ENCODE results near the gene CHAC2. TPM values are rescaled to one million over a fixed set of nuclear protein-coding genes. Genes with fewer than 3 reads are reported as not detected.
"Not testable (repeated sequence)": the region's sequence is repeated elsewhere in the genome, so short reads cannot be mapped to it uniquely, and the experiment has no call there.

The CHAC2 gene
- polyA plus RNA-seq, 3 donors: 3.8 to 4.5 (median 4.1) TPM

- no peak for DNase-seq (ENCODE audit: low read depth in 3 of 3, low spot score in 2 of 3)
These were observed 9.5 kb downstream of the CHAC2 start for GRCh38 chr2:53777134-53777533.

DNA sequence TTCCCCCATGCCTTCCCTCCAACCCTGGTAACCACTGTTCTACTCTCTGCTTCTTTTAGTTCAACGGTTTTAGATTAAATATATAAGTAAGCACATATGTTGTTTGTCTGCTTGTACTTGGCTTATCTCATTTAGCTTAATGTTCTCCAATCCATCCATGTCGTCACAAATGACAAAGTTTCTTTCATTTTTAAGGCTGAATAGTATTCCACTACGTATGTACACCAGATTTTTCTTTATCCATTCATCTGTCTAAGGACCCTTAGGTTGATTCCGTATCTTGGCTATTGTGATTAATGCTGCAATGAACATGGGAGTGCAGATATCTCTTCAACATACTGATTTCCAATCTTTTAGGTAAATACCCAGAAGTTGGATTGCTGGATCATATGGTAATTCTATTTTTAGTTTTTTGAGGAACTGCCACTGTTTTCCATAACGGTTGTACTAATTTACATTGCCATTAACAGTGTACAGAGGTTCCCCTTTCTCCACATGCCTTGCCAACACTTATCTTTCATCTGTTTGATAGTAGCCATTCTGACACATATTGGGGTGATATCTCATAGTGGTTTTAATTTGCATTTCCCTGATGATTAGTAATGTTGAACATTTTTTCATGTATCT lies 11.0 kb downstream of the CHAC2 start:
- no peak for DNase-seq (ENCODE audit: low read depth in 3 of 3, low spot score in 2 of 3)

DNA sequence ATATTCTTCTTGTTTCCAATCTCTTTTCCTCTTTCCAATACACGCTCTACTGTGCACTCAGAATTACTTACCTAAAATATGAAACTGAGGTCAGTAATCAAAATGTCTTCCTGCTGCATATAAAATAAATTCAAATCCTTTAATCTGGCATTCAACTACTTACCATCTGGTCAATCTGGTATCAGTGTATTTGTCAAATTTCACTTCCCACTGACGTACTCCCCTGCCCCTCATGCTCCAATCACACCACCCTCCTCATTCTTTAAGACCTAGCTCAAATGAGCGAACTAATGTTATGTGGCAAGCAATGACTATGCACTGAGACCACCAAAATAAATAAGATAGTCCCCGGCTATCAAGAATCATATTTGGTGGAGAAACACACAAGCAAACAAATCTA lies 12.5 kb downstream of the CHAC2 start:
- no peak for DNase-seq (ENCODE audit: low read depth in 3 of 3, low spot score in 2 of 3)

DNA sequence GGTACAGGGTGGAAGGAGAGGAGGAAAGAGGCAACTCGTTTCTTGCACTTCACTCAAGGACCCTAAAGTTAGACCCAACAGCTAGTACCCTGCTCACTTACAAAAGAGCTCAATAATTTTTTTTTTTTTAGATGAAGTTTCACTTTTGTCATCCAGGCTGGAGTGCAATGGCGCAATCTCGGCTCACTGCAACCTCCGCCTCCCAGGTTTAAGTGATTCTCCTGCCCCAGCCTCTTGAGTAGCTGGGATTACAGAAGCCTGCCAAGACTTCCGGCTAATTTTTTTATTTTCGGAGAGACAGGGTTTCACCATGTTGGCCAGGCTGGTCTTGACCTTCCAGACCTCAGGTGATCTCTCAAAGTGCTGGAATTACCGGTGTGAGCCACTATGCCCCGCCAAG lies 15.1 kb downstream of the CHAC2 start:
- no peak for DNase-seq (ENCODE audit: low read depth in 3 of 3, low spot score in 2 of 3)

DNA sequence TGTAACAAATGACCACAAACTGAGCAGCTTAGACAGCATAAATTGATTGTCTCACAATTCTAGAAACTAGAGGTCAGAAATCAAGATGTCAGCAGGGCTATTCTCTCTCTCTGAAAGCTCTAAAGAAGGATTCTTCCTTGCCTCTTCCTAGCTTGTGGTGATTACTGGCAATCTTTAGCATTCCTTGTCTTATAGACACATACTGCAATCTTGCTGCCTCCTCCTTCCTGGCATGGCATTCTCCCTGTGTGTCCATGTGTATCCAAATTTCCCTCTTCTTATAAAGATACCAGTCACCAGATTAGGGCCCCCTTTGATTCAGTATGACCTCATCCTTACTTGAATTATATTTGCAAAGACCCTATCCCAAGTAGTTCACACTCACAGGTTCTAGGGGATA lies 16.8 kb downstream of the CHAC2 start:
- no peak for DNase-seq (ENCODE audit: low read depth in 3 of 3, low spot score in 2 of 3)

DNA sequence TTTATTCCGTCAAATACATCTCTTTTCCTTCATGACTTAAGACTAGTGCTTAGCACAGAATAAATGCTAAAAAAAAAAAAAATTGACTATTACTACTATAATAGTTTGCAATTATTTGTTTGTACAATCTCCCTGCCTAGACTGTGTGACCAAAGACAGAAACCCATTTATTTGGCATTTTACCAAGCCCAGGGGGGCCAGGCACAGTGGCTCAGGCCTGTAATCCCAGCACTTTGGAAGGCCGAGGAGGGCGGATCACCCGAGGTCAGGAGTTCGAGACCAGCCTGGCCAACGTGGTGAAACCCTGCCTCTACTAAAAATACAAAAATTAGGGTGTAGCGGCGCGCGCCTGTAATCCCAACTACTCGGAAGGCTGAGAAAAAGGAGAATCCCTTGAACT lies 17.8 kb downstream of the CHAC2 start:
- no peak for DNase-seq (ENCODE audit: low read depth in 3 of 3, low spot score in 2 of 3)

DNA sequence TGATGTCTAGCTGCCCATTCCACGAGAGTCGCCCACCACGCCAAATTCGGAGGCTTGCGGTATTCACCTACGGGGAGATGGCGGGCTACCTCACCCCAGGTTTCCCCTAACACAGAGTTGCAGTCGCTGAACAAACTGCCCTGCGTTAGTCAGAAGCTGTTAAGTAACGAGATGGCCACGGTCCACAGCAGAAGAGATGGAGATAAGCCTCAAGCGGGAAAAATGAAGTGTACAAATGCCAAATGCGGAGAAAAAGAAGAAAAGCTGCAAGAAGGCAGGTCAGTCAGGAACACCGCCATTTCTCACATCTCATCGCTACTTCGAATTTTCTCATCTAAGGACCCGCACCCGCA lies 18.7 kb downstream of the CHAC2 start:
- peak in 2 of 3 donors; percentile 33 to 60 for DNase-seq (ENCODE audit: low read depth in 3 of 3, low spot score in 2 of 3)

- DNase-seq (ENCODE audit: low read depth in 3 of 3, low spot score in 2 of 3): peak; percentile 72 to 86 (median 80)
These were observed 19.4 kb downstream of the CHAC2 start, which contains the start of the genes ASB3 and ERLEC1 for GRCh38 chr2:53786705-53787613. ASB3 (minus strand) TSS chr2:53786953; CDS start chr2:53765572, 21,381 bp downstream. ERLEC1 (plus strand) TSS chr2:53787044; CDS start chr2:53787211, 167 bp downstream.

DNA sequence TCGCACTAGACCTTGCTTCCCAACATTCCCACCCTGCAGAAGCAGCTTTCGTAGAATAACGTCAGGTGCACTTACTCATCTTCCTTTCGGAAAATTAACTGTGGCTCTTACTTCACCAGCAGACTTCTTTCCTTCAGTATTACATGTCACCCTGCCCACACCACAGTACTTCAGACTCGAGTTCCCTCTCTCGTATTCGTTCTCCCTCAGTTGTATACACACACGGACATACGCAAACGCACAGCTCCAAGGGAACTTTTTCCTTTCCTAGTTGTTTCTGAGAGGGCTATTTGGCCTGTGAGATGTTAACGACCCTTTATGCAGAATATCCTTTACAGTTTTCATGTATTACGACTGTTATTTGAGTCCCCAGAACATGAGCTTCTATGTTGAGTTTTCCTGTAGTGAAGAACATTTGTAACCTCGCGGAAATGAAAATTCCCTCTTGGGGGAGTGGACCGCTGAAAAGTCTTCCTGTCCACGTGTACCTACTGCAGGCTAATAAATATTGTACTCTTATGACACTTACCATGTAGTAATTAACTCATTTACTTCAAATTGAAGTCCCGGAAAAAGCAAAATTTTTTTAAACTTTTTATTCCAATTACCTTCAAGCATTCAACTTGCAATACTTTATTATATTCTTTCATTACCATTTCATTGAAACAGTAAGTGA lies 20.1 kb downstream of the CHAC2 start:
- DNase-seq (ENCODE audit: low read depth in 3 of 3, low spot score in 2 of 3): no peak

DNA sequence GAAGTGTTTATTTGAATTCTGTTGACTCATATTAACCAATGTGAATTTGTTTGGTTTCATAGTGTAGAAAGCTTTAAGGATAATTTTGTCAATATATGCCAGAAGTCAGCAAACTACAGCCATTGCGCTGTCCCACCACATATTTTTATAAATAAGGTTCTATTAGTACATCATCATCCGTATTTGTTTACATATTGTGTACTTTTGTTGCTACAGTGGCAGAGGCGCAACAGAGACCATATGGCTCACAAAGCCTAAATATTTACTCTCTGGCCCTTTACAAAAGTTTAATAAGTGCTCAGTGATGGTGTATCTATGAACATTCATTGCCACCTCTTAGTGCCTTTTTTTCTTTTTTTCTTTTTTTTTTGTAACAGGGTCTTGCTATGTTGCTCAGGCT lies 25.7 kb downstream of the CHAC2 start:
- no peak for DNase-seq (ENCODE audit: low read depth in 3 of 3, low spot score in 2 of 3)

- no peak for DNase-seq (ENCODE audit: low read depth in 3 of 3, low spot score in 2 of 3)
These were observed 26.2 kb downstream of the CHAC2 start for GRCh38 chr2:53793821-53794220.

DNA sequence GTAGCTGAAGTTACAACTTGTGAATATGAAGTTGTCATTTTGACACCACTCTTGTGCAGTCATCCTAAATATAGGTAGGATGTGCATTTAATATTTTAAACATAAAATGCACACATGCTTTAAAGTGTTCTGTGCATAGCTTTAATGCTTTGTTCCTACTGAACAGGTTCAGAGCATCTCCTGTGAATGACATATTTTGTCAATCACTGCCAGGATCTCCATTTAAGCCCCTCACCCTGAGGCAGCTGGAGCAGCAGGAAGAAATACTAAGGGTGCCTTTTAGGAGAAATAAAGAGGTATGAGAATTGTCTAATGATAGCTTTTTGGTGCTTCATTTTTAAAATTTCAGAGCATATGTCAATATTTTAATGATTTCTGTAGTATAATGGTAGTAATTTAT lies 33.9 kb downstream of the CHAC2 start:
- no peak for DNase-seq (ENCODE audit: low read depth in 3 of 3, low spot score in 2 of 3)

GRCh38 chr2:53802617-53803151 lies 35.1 kb downstream of the CHAC2 start:
- no peak for DNase-seq (ENCODE audit: low read depth in 3 of 3, low spot score in 2 of 3)

DNA sequence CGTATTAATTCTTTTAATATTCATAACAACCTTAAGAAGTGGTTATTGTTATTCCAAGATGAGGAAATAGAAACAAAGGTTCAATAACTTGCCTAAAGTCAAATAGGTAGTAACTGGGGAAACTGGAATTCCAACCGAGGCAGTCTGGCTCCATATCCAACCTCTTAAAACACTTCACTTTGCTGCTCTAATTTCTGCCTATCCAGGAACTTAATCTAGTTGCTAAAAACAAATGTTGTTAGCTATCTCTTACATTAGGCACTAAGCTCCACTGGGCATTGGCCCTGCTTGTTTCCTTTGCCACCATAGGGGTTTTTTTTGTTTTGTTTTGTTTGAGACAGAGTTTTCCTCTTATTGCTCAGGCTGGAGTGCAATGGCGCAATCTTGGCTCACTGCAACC lies 44.0 kb downstream of the CHAC2 start:
- no peak for DNase-seq (ENCODE audit: low read depth in 3 of 3, low spot score in 2 of 3)

DNA sequence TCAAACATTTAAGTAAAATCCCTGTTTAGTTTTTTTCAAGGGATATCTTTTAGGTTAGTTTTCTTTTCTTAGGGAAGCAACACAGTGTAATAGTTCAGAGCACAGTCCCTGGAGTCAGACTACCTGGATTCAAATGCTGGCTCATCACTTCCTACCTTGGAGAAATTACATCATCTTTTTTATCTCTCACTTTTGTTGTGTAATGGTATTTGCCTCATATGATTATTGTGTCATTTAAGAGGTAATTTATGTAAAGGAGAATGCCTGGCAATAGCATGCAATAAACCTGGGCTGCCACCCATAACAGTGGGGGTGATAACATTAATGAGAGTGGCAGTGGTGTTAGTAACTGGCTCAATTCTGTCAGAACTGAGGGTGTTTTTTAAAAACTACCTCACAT lies 45.5 kb downstream of the CHAC2 start:
- no peak for DNase-seq (ENCODE audit: low read depth in 3 of 3, low spot score in 2 of 3)

GRCh38 chr2:53818854-53819435 lies 51.3 kb downstream of the CHAC2 start:
- DNase-seq (ENCODE audit: low read depth in 3 of 3, low spot score in 2 of 3): no peak

GRCh38 chr2:53819634-53820033 lies 52.0 kb downstream of the CHAC2 start:
- DNase-seq (ENCODE audit: low read depth in 3 of 3, low spot score in 2 of 3): no peak

DNA sequence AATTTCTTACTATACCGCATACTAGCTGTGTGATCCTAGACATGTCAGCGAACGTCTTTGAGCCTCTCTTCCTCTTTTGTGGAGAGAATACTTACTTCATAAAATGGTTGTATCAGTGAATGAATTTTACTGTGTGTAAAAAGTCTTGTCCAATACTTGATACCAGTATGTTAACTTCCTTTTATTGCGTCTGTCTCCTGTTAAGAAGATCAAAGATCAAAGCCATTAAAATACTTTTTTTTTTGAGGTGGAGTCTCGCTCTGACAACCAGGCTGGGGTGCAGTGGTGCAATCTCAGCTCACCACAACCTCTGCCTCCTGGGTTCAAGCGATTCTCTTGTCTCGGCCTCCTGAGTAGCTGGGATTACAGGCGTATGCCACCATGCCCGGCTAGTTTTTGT lies 52.4 kb downstream of the CHAC2 start:
- no peak for DNase-seq (ENCODE audit: low read depth in 3 of 3, low spot score in 2 of 3)

- DNase-seq (ENCODE audit: low read depth in 3 of 3, low spot score in 2 of 3): no peak
These were observed 53.1 kb downstream of the CHAC2 start for GRCh38 chr2:53820711-53821110.

- DNase-seq (ENCODE audit: low read depth in 3 of 3, low spot score in 2 of 3): no peak
These were observed 54.2 kb downstream of the CHAC2 start for GRCh38 chr2:53821810-53822209.

DNA sequence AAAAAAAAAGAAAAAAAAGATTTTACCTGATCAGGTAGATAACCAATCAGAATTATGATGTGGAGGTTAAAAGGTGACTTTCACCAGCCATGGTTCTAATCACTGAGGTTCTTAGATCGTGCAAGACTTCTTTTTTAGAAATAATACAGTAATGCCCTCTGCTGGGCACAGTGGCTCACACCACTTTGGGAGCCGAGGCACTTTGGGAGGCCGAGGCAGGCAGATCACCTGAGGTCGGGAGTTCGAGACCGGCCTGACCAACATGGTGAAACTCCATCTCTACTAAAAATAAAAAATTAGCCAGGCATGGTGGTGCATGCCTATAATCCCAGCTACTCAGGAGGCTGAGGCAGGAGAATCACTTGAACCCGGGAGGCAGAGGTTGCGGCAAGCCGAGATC lies 56.0 kb downstream of the CHAC2 start:
- DNase-seq (ENCODE audit: low read depth in 3 of 3, low spot score in 2 of 3): not testable (repeated sequence)
